Neural cell (in vitro differentiated cells): ENCODE results near the gene ZNF366. TPM values are rescaled to one million over a fixed set of nuclear protein-coding genes. Genes with fewer than 3 reads are reported as not detected.

ENCODE experiments used
- H2AFZ ChIP-seq: fragments of 200-600, 300-800 bp; sonication (generic), shearing (Covaris generic); 2 replicates; pipeline ENCODE4 v1.6.0; 2014; ENCODE audit warnings: low read depth, mild to moderate bottlenecking, antibody characterized with exemption, low read length, moderate library complexity
- H3F3A ChIP-seq: fragments of 200-600 bp; shearing (Covaris generic); 2 replicates; pipeline ENCODE4 v1.6.1; 2016; ENCODE audit warnings: mild to moderate bottlenecking, moderate library complexity, mixed read lengths, antibody characterized with exemption, low read length; ENCODE audit not compliant: insufficient read depth, poor library complexity, severe bottlenecking
- H3K27ac ChIP-seq: fragments of 200-600, 300-800 bp; sonication (generic), shearing (Covaris generic); 2 replicates; pipeline ENCODE4 v1.5.1; 2014; ENCODE audit warnings: mild to moderate bottlenecking, low read length, moderate library complexity
- H3K27me3 ChIP-seq: fragments of 300-800, 200-600 bp; sonication (generic), shearing (Covaris generic); 2 replicates; pipeline ENCODE4 v1.6.0; 2014; ENCODE audit warnings: mild to moderate bottlenecking, low read depth, low read length, moderate library complexity; ENCODE audit not compliant: insufficient read depth
- H3K36me3 ChIP-seq: fragments of 300-800, 200-600 bp; sonication (generic), shearing (Covaris generic); 2 replicates; pipeline ENCODE4 v1.5.1; 2014; ENCODE audit warnings: mild to moderate bottlenecking, antibody characterized with exemption, low read length, moderate library complexity; ENCODE audit not compliant: insufficient read depth
- H3K4me2 ChIP-seq: fragments of 300-800, 200-600 bp; sonication (generic), shearing (Covaris generic); 2 replicates; pipeline ENCODE4 v1.6.0; 2014; ENCODE audit warnings: mild to moderate bottlenecking, low read length
- H3K4me3 ChIP-seq: fragments of 300-800, 200-600 bp; sonication (generic), shearing (Covaris generic); 2 replicates; pipeline ENCODE4 v1.5.1; 2014; ENCODE audit warnings: mild to moderate bottlenecking, low read length, moderate library complexity
- H3K79me2 ChIP-seq: fragments of 200-600 bp; shearing (Covaris generic); replicated peaks from 2 replicates; pipeline ENCODE4 v1.6.0; 2014; ENCODE audit warnings: mild to moderate bottlenecking, low read length, moderate library complexity; ENCODE audit not compliant: insufficient read depth
- H3K9ac ChIP-seq: fragments of 300-800, 200-600 bp; sonication (generic), shearing (Covaris generic); 2 replicates; pipeline ENCODE4 v1.6.1; 2016; ENCODE audit warnings: mild to moderate bottlenecking, low read length, mixed read lengths
- H3K9me2 ChIP-seq: fragments of 200-600 bp; shearing (Covaris generic); 2 replicates; pipeline ENCODE4 v1.6.1; 2016; ENCODE audit warnings: mild to moderate bottlenecking, low read length, mixed read lengths; ENCODE audit not compliant: insufficient read depth
- H3K9me3 ChIP-seq: fragments of 200-600, 300-800 bp; sonication (generic), shearing (Covaris generic); 2 replicates; pipeline ENCODE4 v1.6.1; 2016; ENCODE audit warnings: mild to moderate bottlenecking, mixed run types, low read length, moderate library complexity, mixed read lengths
- H4K20me1 ChIP-seq: fragments of 200-600 bp; shearing (Covaris generic); 2 replicates; pipeline ENCODE4 v1.6.1; 2016; ENCODE audit warnings: mild to moderate bottlenecking, mixed run types; ENCODE audit not compliant: insufficient read depth
- CTCF ChIP-seq: fragments of 450-650 bp; IDR thresholded peaks from 2 replicates; pipeline ENCODE4 v1.5.1; 2014; ENCODE audit warnings: antibody characterized with exemption, mild to moderate bottlenecking, moderate library complexity; ENCODE audit not compliant: poor library complexity, severe bottlenecking
- EP300 ChIP-seq: fragments of 450-650 bp; conservative IDR thresholded peaks from 2 replicates; pipeline ENCODE4 v1.6.1; 2014; ENCODE audit warnings: antibody characterized with exemption, mild to moderate bottlenecking, moderate library complexity; ENCODE audit not compliant: poor library complexity, severe bottlenecking
- EZH2 ChIP-seq: fragments of 200-600, 300-800 bp; shearing (Covaris generic), sonication (generic); IDR thresholded peaks from 2 replicates; pipeline ENCODE4 v1.6.1; 2014; ENCODE audit warnings: antibody characterized with exemption, low read length, borderline replicate concordance, mild to moderate bottlenecking; ENCODE audit not compliant: insufficient read depth, poor library complexity, severe bottlenecking
- RAD21 ChIP-seq: fragments of 450-650 bp; conservative IDR thresholded peaks from 2 replicates; pipeline ENCODE4 v1.6.1; 2014; ENCODE audit warnings: antibody characterized with exemption, mild to moderate bottlenecking, moderate library complexity
- TAF1 ChIP-seq: IDR thresholded peaks from 2 replicates; pipeline ENCODE4 v1.6.1; 2012; ENCODE audit warnings: low read depth
- polyA plus RNA-seq: library from polyadenylated mRNA; depleted of rRNA; stranded (reverse); fragments of >200 nt; gene quantifications from 2 replicates; pipeline ENCODE4 v1.2.3, GENCODE V29; 2014

The ZNF366 gene
- polyA plus RNA-seq, 1 donor from 2014 or later: not detected

- TF ChIP-seq TAF1: no peak
- no peak overlapping the region for H3K4me3 ChIP-seq
- no peaks in the 10 kb centered on the region for H3K9me2 ChIP-seq
- H3K27me3 ChIP-seq: no peaks in the 10 kb centered on the region
- H3K9me3 ChIP-seq: no peaks in the 10 kb centered on the region
- no peaks in the 10 kb centered on the region for H3K79me2 ChIP-seq
- H3K27ac ChIP-seq: no peak overlapping the region
- H3K4me2 ChIP-seq: no peak overlapping the region
- no peak overlapping the region for H3K9ac ChIP-seq
- no peaks in the 10 kb centered on the region for H4K20me1 ChIP-seq
- H3K36me3 ChIP-seq: no peaks in the 10 kb centered on the region
- no peak overlapping the region for H2AFZ ChIP-seq
- H3F3A ChIP-seq: peaks cover 3% of the 10 kb centered on the region
Observed at GRCh38 chr5:72552041-72552557, 44.9 kb upstream of the ZNF366 start.

GRCh38 chr5:72550595-72550994, 43.4 kb upstream of the ZNF366 start:
- H3K4me2 ChIP-seq: no peak overlapping the region
- H3K36me3 ChIP-seq: no peaks in the 10 kb centered on the region
- H3K9me3 ChIP-seq: no peaks in the 10 kb centered on the region
- H3K9me2 ChIP-seq: no peaks in the 10 kb centered on the region
- no peak overlapping the region for H2AFZ ChIP-seq
- peaks cover 3% of the 10 kb centered on the region for H3F3A ChIP-seq
- no peak for TF ChIP-seq EP300
- no peak overlapping the region for H3K4me3 ChIP-seq
- H3K27ac ChIP-seq: no peak overlapping the region
- no peaks in the 10 kb centered on the region for H4K20me1 ChIP-seq
- no peak overlapping the region for H3K9ac ChIP-seq
- H3K79me2 ChIP-seq: no peaks in the 10 kb centered on the region
- no peaks in the 10 kb centered on the region for H3K27me3 ChIP-seq

GRCh38 chr5:72543811-72544210, 36.6 kb upstream of the ZNF366 start:
- Histone ChIP-seq H4K20me1 (no peaks in the 10 kb centered on the region), H2AFZ (no peak overlapping the region), H3K4me2 (no peak overlapping the region), H3K4me3 (no peak overlapping the region), H3K27ac (no peak overlapping the region), H3K36me3 (no peaks in the 10 kb centered on the region), H3K9me2 (no peaks in the 10 kb centered on the region), H3K9ac (no peak overlapping the region), H3K9me3 (no peaks in the 10 kb centered on the region), H3K79me2 (no peaks in the 10 kb centered on the region), H3K27me3 (no peaks in the 10 kb centered on the region), H3F3A (no peaks in the 10 kb centered on the region)
- TF ChIP-seq CTCF: no peak
- TF ChIP-seq EZH2: no peak

GRCh38 chr5:72543365-72543764, 36.2 kb upstream of the ZNF366 start:
- no peak for TF ChIP-seq RAD21
- Histone ChIP-seq H2AFZ (no peak overlapping the region), H3K9ac (no peak overlapping the region), H3F3A (no peaks in the 10 kb centered on the region), H3K36me3 (no peaks in the 10 kb centered on the region), H3K4me2 (no peak overlapping the region), H3K79me2 (no peaks in the 10 kb centered on the region), H3K4me3 (no peak overlapping the region), H3K27ac (no peak overlapping the region), H3K9me2 (no peaks in the 10 kb centered on the region), H3K9me3 (no peaks in the 10 kb centered on the region), H4K20me1 (no peaks in the 10 kb centered on the region), H3K27me3 (no peaks in the 10 kb centered on the region)
